HL-60 (cell line): ENCODE measurements around the gene RASSF8.

ENCODE experiments used
- CTCF ChIP-seq: IDR thresholded peaks from one replicate; pipeline ENCODE4 v1.5.1; 2011; ENCODE audit warnings: low read length, control low read depth, inconsistent platforms; ENCODE audit not compliant: insufficient read depth
- POLR2AphosphoS5 ChIP-seq: IDR thresholded peaks from 2 replicates; pipeline ENCODE4 v1.6.1; 2012; ENCODE audit warnings: low read depth
- TF ChIP-seq, protein P1 (sequence below): IDR thresholded peaks from 2 replicates; pipeline ENCODE4 v1.6.1; 2012; ENCODE audit warnings: low read depth; ENCODE audit not compliant: insufficient replicate concordance

DNA sequence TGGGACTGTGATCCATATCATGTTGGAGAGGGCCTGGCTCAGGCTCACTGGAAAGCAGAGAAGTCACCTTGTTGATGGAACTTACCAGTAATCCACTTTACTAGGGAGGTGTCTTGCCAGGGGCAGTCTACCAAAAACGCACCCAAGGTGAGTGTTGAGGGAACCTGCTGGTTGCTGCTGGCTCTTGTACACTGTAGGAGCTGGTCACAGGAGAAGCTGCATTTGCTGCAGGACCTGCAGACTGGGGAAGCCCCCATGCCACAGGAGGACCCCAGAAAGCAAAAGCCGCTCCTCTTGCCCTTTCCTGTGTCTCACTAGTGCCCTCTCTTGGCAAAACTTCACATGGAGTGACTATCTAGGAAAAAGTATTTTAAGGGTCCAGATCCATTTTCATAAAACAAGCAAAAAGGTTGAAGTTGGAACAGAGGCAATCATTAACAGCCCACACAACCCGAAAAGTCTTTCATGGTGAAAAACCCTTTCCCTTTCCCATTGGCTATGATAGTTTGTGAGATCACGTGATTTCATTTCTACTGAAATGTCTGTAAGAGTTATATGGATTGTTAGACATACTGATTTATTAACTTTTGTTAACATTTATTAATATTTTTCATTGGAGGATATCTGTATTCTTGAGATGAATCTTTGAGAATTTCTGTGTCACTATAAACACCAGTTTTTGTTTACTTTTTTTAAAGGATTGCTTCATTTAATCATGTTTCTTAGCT lies 59.2 kb downstream of the RASSF8 start:
- TF ChIP-seq CTCF: peak; percentile 13
- TF ChIP-seq, protein P1, sequence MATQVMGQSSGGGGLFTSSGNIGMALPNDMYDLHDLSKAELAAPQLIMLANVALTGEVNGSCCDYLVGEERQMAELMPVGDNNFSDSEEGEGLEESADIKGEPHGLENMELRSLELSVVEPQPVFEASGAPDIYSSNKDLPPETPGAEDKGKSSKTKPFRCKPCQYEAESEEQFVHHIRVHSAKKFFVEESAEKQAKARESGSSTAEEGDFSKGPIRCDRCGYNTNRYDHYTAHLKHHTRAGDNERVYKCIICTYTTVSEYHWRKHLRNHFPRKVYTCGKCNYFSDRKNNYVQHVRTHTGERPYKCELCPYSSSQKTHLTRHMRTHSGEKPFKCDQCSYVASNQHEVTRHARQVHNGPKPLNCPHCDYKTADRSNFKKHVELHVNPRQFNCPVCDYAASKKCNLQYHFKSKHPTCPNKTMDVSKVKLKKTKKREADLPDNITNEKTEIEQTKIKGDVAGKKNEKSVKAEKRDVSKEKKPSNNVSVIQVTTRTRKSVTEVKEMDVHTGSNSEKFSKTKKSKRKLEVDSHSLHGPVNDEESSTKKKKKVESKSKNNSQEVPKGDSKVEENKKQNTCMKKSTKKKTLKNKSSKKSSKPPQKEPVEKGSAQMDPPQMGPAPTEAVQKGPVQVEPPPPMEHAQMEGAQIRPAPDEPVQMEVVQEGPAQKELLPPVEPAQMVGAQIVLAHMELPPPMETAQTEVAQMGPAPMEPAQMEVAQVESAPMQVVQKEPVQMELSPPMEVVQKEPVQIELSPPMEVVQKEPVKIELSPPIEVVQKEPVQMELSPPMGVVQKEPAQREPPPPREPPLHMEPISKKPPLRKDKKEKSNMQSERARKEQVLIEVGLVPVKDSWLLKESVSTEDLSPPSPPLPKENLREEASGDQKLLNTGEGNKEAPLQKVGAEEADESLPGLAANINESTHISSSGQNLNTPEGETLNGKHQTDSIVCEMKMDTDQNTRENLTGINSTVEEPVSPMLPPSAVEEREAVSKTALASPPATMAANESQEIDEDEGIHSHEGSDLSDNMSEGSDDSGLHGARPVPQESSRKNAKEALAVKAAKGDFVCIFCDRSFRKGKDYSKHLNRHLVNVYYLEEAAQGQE: no peak
- no peak for TF ChIP-seq POLR2AphosphoS5
